DMS 273 (cell line): Measurements from ENCODE around the gene ADGRG6.

Experiments
- DNase-seq: peaks from one replicate; lab custom pipeline; 2025; ENCODE audit not compliant: unreplicated experiment; lab: John Stamatoyannopoulos, UW

ADGRG6 gene

GRCh38 chr6:142474531-142475289 is 172.9 kb downstream of the ADGRG6 start:
- peak; percentile 89 for DNase-seq

- no peak for DNase-seq
These were observed 174.6 kb downstream of the ADGRG6 start for GRCh38 chr6:142476452-142476851.

GRCh38 chr6:142478117-142478516 is 176.3 kb downstream of the ADGRG6 start:
- DNase-seq: peak; percentile 64

GRCh38 chr6:142481466-142481865 is 179.7 kb downstream of the ADGRG6 start:
- DNase-seq: no peak

- no peak for DNase-seq
These were observed 180.4 kb downstream of the ADGRG6 start for GRCh38 chr6:142482249-142482648.

GRCh38 chr6:142482974-142483373 is 181.2 kb downstream of the ADGRG6 start:
- DNase-seq: no peak

- DNase-seq: no peak
These were observed 183.4 kb downstream of the ADGRG6 start for GRCh38 chr6:142485256-142485655.

- DNase-seq: no peak
These were observed 188.2 kb downstream of the ADGRG6 start for GRCh38 chr6:142489722-142490610.
